DMS 273 (cell line): ENCODE results near the gene RAMP3.

ENCODE experiments used
- DNase-seq: peaks from one replicate; lab custom pipeline; 2025; ENCODE audit not compliant: unreplicated experiment; lab: John Stamatoyannopoulos, UW

RAMP3 gene

DNA sequence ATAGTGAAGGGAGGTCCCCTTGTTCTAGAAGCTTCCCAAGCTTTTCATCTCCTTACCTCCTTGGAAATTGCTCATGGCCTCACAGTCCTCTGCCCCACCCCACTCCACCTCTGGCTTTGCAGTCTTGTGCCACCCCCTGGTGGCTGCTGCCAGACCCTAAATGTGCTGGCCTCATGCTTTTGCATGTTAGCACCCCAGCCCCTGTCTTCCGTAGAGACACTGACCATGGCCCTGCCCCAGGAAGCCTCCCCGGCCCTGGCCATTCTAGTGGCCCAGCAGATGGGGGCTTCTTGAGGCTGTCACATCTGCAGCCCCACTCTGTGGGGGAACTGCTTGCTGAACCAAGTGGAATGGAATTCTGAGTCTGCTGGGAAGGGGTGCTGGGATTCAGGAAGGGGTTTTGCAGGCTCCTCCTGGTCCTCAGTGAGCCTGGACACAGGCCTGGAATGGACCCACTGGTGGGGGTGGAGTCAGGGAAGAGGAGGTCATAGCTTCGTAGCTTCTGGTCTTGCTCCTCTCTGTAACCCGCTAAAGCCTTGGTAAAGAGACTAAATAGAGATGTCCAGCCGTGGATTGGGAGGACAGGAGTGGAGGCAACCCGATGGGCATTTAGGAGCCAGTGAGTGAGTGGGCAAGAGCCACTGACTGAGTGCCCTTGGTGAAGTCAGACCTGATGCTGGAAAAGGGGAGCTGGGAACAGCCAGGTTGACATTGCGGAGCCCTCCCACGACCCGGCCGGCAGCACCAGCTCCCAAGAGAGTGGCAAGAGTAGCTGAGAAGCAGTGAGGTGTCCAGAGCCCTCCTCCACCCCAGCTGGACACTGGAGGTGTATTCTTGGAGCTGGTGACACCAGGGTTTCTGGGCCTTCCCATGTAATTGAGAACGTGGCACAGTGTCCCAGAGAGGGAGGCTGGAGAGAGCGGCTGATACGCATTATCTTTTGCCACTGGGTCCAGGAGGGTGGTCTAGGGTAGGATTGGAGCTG lies 20.9 kb downstream of the RAMP3 start:
- peak; percentile 49 for DNase-seq

DNA sequence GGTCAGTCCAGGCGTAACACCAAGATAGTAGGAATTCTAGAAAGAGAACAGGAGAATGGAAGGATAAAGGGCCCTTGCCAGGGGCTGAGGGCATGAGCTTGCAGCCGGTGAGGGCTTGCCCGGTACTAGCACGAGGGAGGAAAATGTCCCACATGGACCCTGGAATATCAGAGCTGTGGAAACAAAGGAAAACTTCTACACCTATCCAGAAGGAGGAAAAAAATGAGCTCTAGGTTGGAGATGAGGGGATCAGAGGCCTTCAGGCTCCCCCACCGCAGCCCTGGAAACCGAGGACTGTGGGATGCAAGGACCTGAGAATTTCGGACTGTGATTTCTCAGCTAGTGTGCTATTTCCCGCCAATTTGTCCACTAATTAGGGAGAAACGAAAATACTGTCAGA lies 22.1 kb downstream of the RAMP3 start:
- DNase-seq = no peak

DNA sequence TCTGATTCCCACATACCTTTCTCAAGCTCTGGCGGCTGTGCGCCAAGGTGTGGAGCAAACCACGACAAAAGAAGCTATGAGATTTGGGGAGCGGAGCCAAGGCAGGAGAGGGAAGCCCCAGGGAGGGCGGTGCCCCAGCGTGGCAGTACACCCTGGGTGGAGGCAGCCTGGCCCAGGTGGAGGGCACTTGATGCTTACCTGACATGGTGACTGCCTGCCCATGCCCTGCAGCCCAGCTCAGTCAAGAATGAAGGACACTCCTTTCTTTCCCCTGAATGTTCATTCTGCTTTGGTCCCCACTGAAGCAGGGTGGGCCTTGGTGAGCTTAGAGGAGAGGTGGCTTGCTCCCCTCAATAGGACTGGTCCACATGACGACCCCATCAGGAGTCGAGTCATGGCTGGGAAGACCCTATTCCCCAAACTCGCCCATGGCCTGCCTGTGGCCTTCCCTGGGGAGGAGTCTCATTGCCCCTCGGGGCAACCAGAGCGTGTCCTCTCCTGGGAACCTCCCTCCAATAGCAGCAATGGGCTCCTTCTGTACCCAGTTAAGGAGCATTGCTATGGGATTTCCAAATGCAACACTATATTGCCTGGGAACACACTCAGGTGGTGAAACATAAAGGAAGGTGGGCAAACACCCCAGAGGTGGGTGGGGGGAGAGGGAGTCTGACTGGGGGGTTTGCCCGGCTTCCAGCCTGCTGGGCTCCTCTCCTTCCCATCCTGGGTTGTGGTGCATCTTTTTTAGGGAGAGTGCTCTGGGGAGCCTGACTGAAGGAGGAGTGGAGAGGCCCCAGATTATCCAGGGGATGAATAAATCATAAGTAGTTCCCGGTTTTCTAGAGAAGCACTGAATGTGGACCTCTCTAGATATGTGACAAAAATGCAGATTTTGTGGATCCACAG lies 22.7 kb downstream of the RAMP3 start:
- no peak for DNase-seq

- DNase-seq = no peak
Measured at GRCh38 chr7:45181286-45181960, 23.8 kb downstream of the RAMP3 start.

- no peak for DNase-seq
Measured at GRCh38 chr7:45181991-45182855, 24.6 kb downstream of the RAMP3 start.

- DNase-seq = no peak
Measured at GRCh38 chr7:45182856-45183710, 25.5 kb downstream of the RAMP3 start.

DNA sequence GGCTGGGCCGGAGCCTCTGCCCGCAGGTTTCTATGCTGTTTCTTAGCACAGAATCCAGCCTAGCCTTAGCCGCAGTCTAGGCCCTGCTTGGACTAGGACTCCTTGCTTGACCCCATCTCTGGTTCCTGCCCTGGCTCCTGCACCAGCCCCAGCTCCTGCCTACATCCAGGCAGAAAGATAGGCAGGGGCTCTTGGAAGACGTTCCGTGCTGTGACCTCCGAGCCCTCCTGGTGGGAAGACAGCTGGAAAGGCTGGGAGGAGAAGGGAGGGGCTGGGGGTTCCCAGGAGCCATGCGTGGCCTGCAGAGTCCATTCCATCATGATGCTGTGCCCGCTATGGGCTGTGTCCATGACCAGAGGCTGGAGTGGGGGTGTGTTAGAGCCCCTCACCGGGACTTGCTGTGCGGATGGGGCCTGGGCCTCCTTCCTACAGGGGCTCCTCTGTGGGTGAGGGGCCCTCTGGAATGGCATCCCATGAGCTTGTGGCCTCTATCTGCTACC lies 26.2 kb downstream of the RAMP3 start:
- no peak for DNase-seq

- no peak for DNase-seq
Measured at GRCh38 chr7:45184326-45185027, 26.9 kb downstream of the RAMP3 start.

DNA sequence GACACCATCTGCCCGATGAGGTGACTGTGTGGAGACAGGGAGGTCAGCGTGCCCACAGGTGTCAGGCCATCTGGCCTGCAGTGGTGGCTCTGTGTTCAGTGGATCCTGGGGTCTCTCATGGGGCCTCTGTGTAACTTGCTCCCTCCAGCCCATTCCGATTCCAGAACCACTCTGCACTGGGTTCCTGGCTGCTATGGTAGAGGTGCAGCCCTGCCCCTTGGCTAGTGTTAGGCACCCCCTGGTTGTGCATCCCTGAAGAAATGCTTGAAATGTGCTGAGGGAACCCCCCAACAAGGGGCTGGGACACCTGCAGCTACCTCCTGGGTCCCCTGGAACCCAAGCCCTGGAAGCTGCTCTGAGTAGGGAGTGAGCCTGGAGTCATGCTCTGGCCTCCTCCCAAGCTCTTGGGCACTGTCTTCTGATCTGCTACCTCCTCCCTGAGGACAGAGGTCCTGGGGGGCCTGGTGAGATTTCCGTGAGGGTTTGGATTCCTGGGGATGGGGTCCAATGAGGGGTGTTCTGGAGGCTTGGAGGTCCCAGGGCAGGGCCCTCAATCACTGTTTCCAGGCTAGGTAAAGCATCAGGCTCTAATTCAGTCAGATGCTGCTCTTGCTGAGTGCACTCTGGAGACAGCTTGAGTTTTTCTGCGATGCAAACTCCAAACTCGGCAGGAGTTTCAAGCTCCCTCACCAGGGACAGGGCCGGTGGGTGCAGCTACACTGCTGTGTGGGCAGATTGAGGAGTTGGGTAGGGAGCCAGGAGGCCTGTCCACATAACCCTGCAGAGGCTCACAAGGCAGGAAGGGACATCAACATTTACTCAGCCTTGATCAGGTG lies 27.7 kb downstream of the RAMP3 start:
- peak; percentile 45 for DNase-seq

DNA sequence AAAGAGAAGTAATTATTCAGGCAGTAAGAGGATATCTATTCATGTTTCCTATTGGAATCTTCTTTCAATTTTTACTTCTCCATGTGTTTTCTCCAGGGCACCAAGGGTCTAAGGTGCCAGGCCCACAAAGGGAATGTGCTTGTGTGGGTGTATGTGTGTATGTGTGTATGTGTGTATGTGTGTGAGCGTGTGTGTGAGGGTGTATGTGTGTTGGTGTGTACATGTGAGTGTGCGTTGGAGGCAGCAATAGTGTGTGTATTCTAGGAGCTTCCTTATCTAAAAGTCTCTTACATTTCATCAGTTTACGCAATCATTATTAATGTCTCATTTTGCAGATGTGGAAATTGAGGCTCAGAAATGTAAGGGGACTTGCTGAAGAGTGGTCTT lies 28.3 kb downstream of the RAMP3 start:
- no peak for DNase-seq

GRCh38 chr7:45186261-45186813 lies 28.7 kb downstream of the RAMP3 start:
- DNase-seq = no peak

- no peak for DNase-seq
Measured at GRCh38 chr7:45187089-45187945, 29.7 kb downstream of the RAMP3 start.

DNA sequence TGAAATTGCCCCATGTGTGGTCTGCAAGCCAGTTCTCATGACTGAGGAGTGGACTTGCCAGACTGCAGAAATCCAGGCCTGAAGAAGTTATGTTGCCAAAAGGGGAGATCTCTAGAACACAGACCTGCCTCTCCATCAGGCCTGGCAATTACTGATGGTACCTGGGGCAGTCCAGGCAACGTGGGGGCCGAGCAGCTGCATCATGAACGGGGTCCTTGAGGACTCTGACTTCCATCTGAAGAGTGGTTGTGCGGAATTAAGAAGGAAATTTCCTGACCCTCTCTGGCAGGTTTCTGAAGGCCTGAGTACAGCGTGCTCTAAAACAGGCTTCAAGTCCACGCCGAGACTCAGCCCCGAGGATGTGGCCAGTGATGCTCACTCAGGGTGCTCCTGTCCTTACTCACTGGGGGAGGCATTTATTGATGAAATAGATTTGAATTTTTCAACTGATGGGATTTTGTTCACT lies 30.4 kb downstream of the RAMP3 start:
- no peak for DNase-seq

GRCh38 chr7:45188736-45189135 lies 31.1 kb downstream of the RAMP3 start:
- no peak for DNase-seq

GRCh38 chr7:45189151-45189970 lies 31.8 kb downstream of the RAMP3 start:
- DNase-seq = no peak
